Kidney (tissue), 14 donors: ENCODE results near the gene FOLR2. TPM values are rescaled to one million over a fixed set of nuclear protein-coding genes. Genes with fewer than 3 reads are reported as not detected.
"Not testable (repeated sequence)": the region's sequence is repeated elsewhere in the genome, so short reads cannot be mapped to it uniquely, and the experiment has no call there.

Experiments
- DNase-seq, 5 donors: peaks; one replicate each; pipeline ENCODE4 v3.0.0-alpha.2; 2013 to 2020
- FAIRE-seq: peaks from 2 replicates; lab custom pipeline; 2012; peaks lifted over from hg19 to GRCh38; lab: Jason Lieb, UNC
- H3K27ac ChIP-seq, 2 donors: one replicate each; pipeline ENCODE4 v1.7.0; 2013; ENCODE audit warnings: low read depth in 2 of 2, low read length in 2 of 2, inconsistent platforms in 1 of 2
- H3K27me3 ChIP-seq: one replicate; pipeline ENCODE4 v1.7.1; 2013; ENCODE audit warnings: low read length, inconsistent platforms; ENCODE audit not compliant: control insufficient read depth, insufficient read depth
- H3K36me3 ChIP-seq, 3 donors: one replicate each; pipeline versions ENCODE4 v1.7.0 to v1.7.1; 2013; ENCODE audit warnings: low read length in 3 of 3, control low read depth in 1 of 3, inconsistent platforms in 1 of 3; ENCODE audit not compliant: insufficient read depth in 3 of 3, control insufficient read depth in 2 of 3
- H3K4me1 ChIP-seq, 3 donors: one replicate each; pipeline versions ENCODE4 v1.7.0 to v1.7.1; 2013; ENCODE audit warnings: low read length in 3 of 3, inconsistent platforms in 1 of 3, low read depth in 1 of 3; ENCODE audit not compliant: control insufficient read depth in 2 of 3, insufficient read depth in 2 of 3
- H3K4me3 ChIP-seq, 3 donors: one replicate each; pipeline versions ENCODE4 v1.7.0 to v1.8.1; 2013; ENCODE audit warnings: low read length in 3 of 3, control low read depth in 1 of 3, inconsistent platforms in 1 of 3
- H3K9ac ChIP-seq, 3 donors: one replicate each; pipeline versions ENCODE4 v1.7.0 to v1.7.1; 2013; ENCODE audit warnings: low read length in 3 of 3, control low read depth in 1 of 3, inconsistent platforms in 1 of 3
- H3K9me3 ChIP-seq, 3 donors: one replicate each; pipeline versions ENCODE4 v1.7.0 to v1.7.1; 2013; ENCODE audit warnings: low read length in 3 of 3, control low read depth in 1 of 3, inconsistent platforms in 1 of 3; ENCODE audit not compliant: control insufficient read depth in 2 of 3, insufficient read depth in 1 of 3
- intact Hi-C: fragments of 100-400 bp; cut with DNase I; formaldehyde crosslinking; loops from one replicate; pipeline ENCODE4 v1.11.1; 2022
- polyA plus RNA-seq: library from polyadenylated mRNA; stranded (reverse); fragments of 350-450 nt; fragmentation: Illumina TruSeq; extraction: RNeasy Lipid Tissue Mini Kit (QIAGEN cat#74804); gene quantifications from one replicate; pipeline ENCODE4 v1.2.3, GENCODE V29; 2014; ENCODE audit warnings: low read depth, low replicate concordance; ENCODE audit not compliant: insufficient read depth
- total RNA-seq: library from RNA; stranded (reverse); fragmentation: NEBNext Ultra II Directional; extraction: Animal tissue kit (Norgen Biotek cat#: 25700); gene quantifications from one replicate; pipeline ENCODE4 v1.2.1, GENCODE V29; 2021
- TF ChIP-seq, protein P1 (sequence below): IDR thresholded peaks from 3 replicates; pipeline ENCODE4 v1.5.1; 2012; ENCODE audit warnings: mild to moderate bottlenecking, moderate library complexity, borderline replicate concordance; ENCODE audit not compliant: insufficient read depth; ENCODE audit errors: extremely low read depth
- donor health status: control.
- donor health status: control.
- donor health status: control.
- donor health status: control.
- donor health status: control.
- donor health status: DM: yes; HTN: yes; CAD: no.
- donor health status: Normal renal cell carcinoma (clear cell type).

The FOLR2 gene
- total and polyA plus RNA-seq, 2 donors from 2014 or later, result 16.8 to 31.9 TPM

DNA sequence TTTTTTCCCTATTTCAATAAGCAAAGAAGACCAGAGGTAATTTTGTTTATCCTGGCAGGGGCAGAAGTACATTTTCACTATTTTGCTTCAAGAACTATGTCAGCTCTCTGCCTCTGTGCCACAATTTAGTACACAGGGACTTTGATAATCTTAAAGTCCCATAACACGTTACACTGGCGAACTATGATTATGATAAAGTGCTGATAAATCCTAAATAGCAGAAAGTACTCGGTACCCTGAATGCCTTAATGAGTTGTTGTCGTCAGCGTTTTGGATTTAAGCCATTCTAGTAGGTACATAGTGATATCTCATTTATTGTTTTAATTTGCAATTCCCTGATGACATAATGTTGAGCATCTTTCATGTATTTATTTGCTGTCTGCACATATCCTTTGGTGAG is 44.0 kb downstream of the FOLR2 start:
- Histone ChIP-seq H3K36me3 (no peaks in the 10 kb centered on the region), H3K9me3 (no peaks in the 10 kb centered on the region), H3K4me3 (no peak overlapping the region), H3K27me3 (no peaks in the 10 kb centered on the region), H3K4me1 (no peaks in the 10 kb centered on the region), H3K9ac (no peak overlapping the region), H3K27ac (no peak overlapping the region)
- intact Hi-C loops, result no loop called here
- TF ChIP-seq, protein P1, sequence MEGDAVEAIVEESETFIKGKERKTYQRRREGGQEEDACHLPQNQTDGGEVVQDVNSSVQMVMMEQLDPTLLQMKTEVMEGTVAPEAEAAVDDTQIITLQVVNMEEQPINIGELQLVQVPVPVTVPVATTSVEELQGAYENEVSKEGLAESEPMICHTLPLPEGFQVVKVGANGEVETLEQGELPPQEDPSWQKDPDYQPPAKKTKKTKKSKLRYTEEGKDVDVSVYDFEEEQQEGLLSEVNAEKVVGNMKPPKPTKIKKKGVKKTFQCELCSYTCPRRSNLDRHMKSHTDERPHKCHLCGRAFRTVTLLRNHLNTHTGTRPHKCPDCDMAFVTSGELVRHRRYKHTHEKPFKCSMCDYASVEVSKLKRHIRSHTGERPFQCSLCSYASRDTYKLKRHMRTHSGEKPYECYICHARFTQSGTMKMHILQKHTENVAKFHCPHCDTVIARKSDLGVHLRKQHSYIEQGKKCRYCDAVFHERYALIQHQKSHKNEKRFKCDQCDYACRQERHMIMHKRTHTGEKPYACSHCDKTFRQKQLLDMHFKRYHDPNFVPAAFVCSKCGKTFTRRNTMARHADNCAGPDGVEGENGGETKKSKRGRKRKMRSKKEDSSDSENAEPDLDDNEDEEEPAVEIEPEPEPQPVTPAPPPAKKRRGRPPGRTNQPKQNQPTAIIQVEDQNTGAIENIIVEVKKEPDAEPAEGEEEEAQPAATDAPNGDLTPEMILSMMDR, result no peak
- FAIRE-seq (no peak), DNase-seq (no peak)

DNA sequence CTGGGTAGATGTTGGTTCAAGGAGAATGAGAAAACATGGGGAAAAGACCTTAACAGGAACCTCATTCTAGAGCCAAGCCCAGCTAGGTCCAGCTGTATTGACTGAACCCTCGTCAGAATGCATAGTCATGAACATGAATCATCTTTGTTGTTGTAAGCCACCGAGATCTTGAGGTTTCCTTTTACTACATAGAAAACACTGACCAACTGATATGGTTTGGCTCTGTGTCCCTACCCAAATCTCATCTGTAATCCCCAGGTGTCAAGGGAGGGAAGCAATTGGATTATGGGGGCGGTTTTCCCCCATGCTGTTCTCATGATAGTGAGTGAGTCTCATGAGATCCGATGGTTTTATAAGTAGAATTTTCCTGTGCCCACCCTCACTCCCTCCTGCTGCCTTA is 46.8 kb downstream of the FOLR2 start:
- H3K4me3 ChIP-seq, result no peak overlapping the region
- no peaks in the 10 kb centered on the region for H3K36me3 ChIP-seq
- no peak overlapping the region for H3K9ac ChIP-seq
- DNase-seq (no peak), FAIRE-seq (no peak)
- H3K4me1 ChIP-seq, result no peaks in the 10 kb centered on the region
- no peaks in the 10 kb centered on the region for H3K27me3 ChIP-seq
- intact Hi-C loops, result no loop called here
- H3K27ac ChIP-seq, result no peak overlapping the region
- TF ChIP-seq, protein P1, result no peak
- H3K9me3 ChIP-seq, result no peaks in the 10 kb centered on the region

DNA sequence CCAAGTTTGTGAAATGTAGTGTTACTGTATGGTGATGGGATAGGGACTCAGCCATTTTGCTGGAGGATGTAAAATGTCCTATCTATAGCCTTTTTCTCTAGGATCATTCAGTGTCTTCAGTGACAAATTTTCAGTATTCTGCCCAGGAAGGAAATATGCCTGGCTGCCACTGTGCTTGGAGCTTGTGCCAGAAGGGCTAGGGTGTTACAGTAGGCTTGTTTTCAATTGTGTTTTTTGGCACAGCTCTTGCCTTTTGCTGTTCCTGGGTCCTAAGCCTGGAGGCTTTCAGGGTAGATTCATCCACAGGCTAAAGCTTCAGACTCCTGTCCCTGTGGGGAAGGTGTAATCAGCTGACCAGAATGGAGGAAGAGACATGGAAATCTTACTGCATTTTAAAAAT is 49.4 kb downstream of the FOLR2 start:
- H3K27ac ChIP-seq, result no peak overlapping the region
- H3K4me3 ChIP-seq, result no peak overlapping the region
- no peaks in the 10 kb centered on the region for H3K36me3 ChIP-seq
- H3K27me3 ChIP-seq, result no peaks in the 10 kb centered on the region
- intact Hi-C loops, result no loop called here
- no peak overlapping the region for H3K9ac ChIP-seq
- FAIRE-seq (no peak), DNase-seq (no peak)
- no peaks in the 10 kb centered on the region for H3K9me3 ChIP-seq
- H3K4me1 ChIP-seq, result no peaks in the 10 kb centered on the region
- TF ChIP-seq, protein P1, result no peak

DNA sequence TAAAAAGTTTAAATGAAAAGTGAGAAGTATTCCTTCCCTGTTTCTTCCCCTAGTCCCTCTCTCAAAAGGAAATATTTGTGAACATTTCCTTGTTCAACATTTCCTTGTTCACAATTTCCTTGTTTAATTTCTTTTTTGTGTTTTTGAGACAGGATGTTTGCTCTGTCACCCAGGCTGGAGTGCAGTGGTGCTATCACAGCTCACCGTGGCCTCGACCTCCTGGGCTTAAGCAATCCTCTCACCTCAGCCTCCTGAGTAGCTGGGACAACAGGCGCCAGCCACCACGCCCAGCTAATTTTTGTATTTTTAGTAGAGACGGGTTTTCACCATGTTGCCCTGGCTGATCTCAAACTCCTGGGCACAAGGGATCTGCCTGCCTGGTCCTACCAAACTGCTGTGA is 50.4 kb downstream of the FOLR2 start:
- FAIRE-seq, intact Hi-C loops: not testable (repeated sequence)

More for the DNA sequence above, 50.4 kb downstream of the FOLR2 start:
- H3K9me3 ChIP-seq, H3K4me1 ChIP-seq, H3K27ac ChIP-seq, DNase-seq, H3K27me3 ChIP-seq, H3K4me3 ChIP-seq, H3K9ac ChIP-seq, H3K36me3 ChIP-seq: not testable (repeated sequence)
